ENCODE measurements around the gene IL23R. TPM values are rescaled to one million over a fixed set of nuclear protein-coding genes. Genes with fewer than 3 reads are reported as not detected.

The IL23R gene
- total RNA-seq, 1 experiment from 2014 or later = not detected

- ATAC-seq (no peak; the same call in 1 of the 2 replicates), DNase-seq (ENCODE audit: low read depth, low spot score) (no peak)
- no TSS peak for BruUV-seq (replicated peaks)
- H4K20me1 ChIP-seq (ENCODE audit: insufficient read depth) = no peaks in the 10 kb centered on the region
- H3K4me1 ChIP-seq (ENCODE audit: control insufficient read depth in 1 of 2, insufficient read depth in 2 of 2, low read length in 2 of 2) = no peaks in the 10 kb centered on the region
- H3K4me2 ChIP-seq (ENCODE audit: low read length) = no peak overlapping the region
- no peaks in the 10 kb centered on the region for H3K27me3 ChIP-seq (ENCODE audit: insufficient read depth, low read length)
- ChIA-PET RAD21 (ENCODE audit: low non-redundant PET in 1 of 2, low total read pairs in 2 of 2, uncharacterized antibody in 2 of 2, unreplicated experiment in 2 of 2) (no interaction called here), CTCF (interaction anchor here (0.6 to 1.0 kb wide), 2 partner anchors 71 to 239 kb away, joined by 3 read pairs; no protein-coding TSS in a partner anchor), POLR2A (no interaction called here)
- no peak overlapping the region for H3K27ac ChIP-seq (ENCODE audit: low read depth, low read length)
- no peak overlapping the region for H3K4me3 ChIP-seq (replicated peaks in 1 of 2; ENCODE audit: low read depth in 1 of 2, low read length in 2 of 2)
- no peaks in the 10 kb centered on the region for H3K9me3 ChIP-seq (ENCODE audit: control insufficient read depth in 1 of 2, insufficient read depth in 1 of 2, low read depth in 1 of 2, low read length in 2 of 2)
- no peaks in the 10 kb centered on the region for H3K9me2 ChIP-seq (ENCODE audit: insufficient read depth)
- intact Hi-C loops (cut with micrococcal nuclease) = no loop called here
- no peak overlapping the region for H2AFZ ChIP-seq (ENCODE audit: low read depth, low read length, poor library complexity, severe bottlenecking)
- no peaks in the 10 kb centered on the region for H3K36me3 ChIP-seq (ENCODE audit: control insufficient read depth in 1 of 2, insufficient read depth in 2 of 2, low read length in 2 of 2)
- H3K9ac ChIP-seq (ENCODE audit: low read length) = no peak overlapping the region
- TF ChIP-seq CTCF (IDR thresholded peaks at IDR 0.05 in 2 of 3, conservative IDR thresholded peaks at IDR 0.05 in 1 of 3; ENCODE audit: borderline replicate concordance in 1 of 3, insufficient read depth in 1 of 3, low read depth in 2 of 3, low read length in 2 of 3) = no peak
- TF ChIP-seq MAX (IDR thresholded peaks at IDR 0.05) = no peak
- TF ChIP-seq ELF1 (IDR thresholded peaks at IDR 0.05; ENCODE audit: borderline replicate concordance, low read depth) = no peak
- no peak for TF ChIP-seq EZH2 (IDR thresholded peaks at IDR 0.05)
- no peak for TF ChIP-seq SP1 (IDR thresholded peaks at IDR 0.05; ENCODE audit: low read depth)
- no peak for TF ChIP-seq ZFX (IDR thresholded peaks at IDR 0.05)
- no peak for TF ChIP-seq ZBTB33 (IDR thresholded peaks at IDR 0.05; ENCODE audit: extremely low read depth, insufficient replicate concordance, low read length)
- TF ChIP-seq ZNF274 (IDR thresholded peaks at IDR 0.05; ENCODE audit: low read depth, low read length) = no peak
- no peak for TF ChIP-seq ATF3 (IDR thresholded peaks at IDR 0.05)
- TF ChIP-seq CBX3 (IDR thresholded peaks at IDR 0.05; ENCODE audit: low read depth) = no peak
- no peak for TF ChIP-seq FOSL1 (IDR thresholded peaks at IDR 0.05; ENCODE audit: low read depth)
- TF ChIP-seq REST (IDR thresholded peaks at IDR 0.05; ENCODE audit: low read depth) = no peak
- TF ChIP-seq JUND (IDR thresholded peaks at IDR 0.05) = no peak
- H3K79me2 ChIP-seq (ENCODE audit: insufficient read depth, low read length) = no peaks in the 10 kb centered on the region
These were observed 95.4 kb downstream of the IL23R start for GRCh38 chr1:67261680-67262079.

Data from HCT116 (cell line).